GM12878 (cell line): ENCODE data around the gene ANGPTL5. TPM values are rescaled to one million over a fixed set of nuclear protein-coding genes. Genes with fewer than 3 reads are reported as not detected.

ENCODE experiments used
- ATAC-seq: fragments of 200-7000 bp; cut with Tn5 transposase; 3 replicates; pipeline ENCODE4 v1.9.1; 2020; ENCODE audit warnings: mild to moderate bottlenecking, moderate library complexity
- BruUV-seq: library from RNA; stranded (reverse); fragments of 400-500 nt; replicated peaks from 2 replicates; lab custom pipeline; 2021; lab: Mats Ljungman, UMichigan
- CTCF ChIA-PET: fragments of 300-600 bp; sonication (Branson Sonifier 250); formaldehyde crosslinking; extraction: SDS; loops from one replicate; lab custom pipeline; 2021; ENCODE audit warnings: inconsistent platforms; lab: Yijun Ruan, JAX
- POLR2A ChIA-PET: fragments of 350-600 bp; formaldehyde crosslinking; extraction: SDS; loops from one replicate; lab custom pipeline; 2021; ENCODE audit warnings: inconsistent platforms; lab: Charles Lee
- RAD21 ChIA-PET: fragments of 300-600 bp; sonication (Branson Sonifier 250); formaldehyde crosslinking; loops from one replicate; lab custom pipeline; 2023; ENCODE audit warnings: antibody characterized with exemption; ENCODE audit not compliant: unreplicated experiment; lab: Charles Lee
- SMC1A ChIA-PET: fragments of 300-600 bp; sonication (Branson Sonifier 250); formaldehyde crosslinking; loops from one replicate; lab custom pipeline; 2023; ENCODE audit not compliant: unreplicated experiment, uncharacterized antibody; lab: Charles Lee
- DNase-seq: peaks from one replicate; pipeline ENCODE4 v3.0.0-alpha.2; 2011; ENCODE audit warnings: low read depth, low spot score
- FAIRE-seq: peaks from 3 replicates; lab custom pipeline; 2011; peaks lifted over from hg19 to GRCh38; lab: Jason Lieb, UNC
- H2AFZ ChIP-seq: 2 replicates; pipeline ENCODE4 v1.6.0; 2011; ENCODE audit warnings: low read depth, low read length, control low read depth; ENCODE audit not compliant: control insufficient read depth
- H3K27ac ChIP-seq: 2 replicates; pipeline ENCODE4 v1.5.1; 2011; ENCODE audit warnings: control low read depth; ENCODE audit not compliant: control insufficient read depth, insufficient read depth
- H3K27me3 ChIP-seq, 2 experiments: replicated peaks in 1 of 2; 2 replicates each; pipeline versions ENCODE4 v1.6.0 to v1.6.1; 2011; ENCODE audit warnings: low read length in 1 of 2; ENCODE audit not compliant: control insufficient read depth in 2 of 2, insufficient read depth in 2 of 2
- H3K36me3 ChIP-seq, 2 experiments: 2 replicates each; pipeline ENCODE4 v1.5.1; 2011; ENCODE audit warnings: low read length in 1 of 2; ENCODE audit not compliant: control insufficient read depth in 2 of 2, insufficient read depth in 2 of 2
- H3K4me1 ChIP-seq: 2 replicates; pipeline ENCODE4 v1.6.1; 2011; ENCODE audit warnings: mild to moderate bottlenecking, low read length, moderate library complexity, mixed read lengths; ENCODE audit not compliant: control insufficient read depth, insufficient read depth
- H3K4me2 ChIP-seq: 2 replicates; pipeline ENCODE4 v1.6.0; 2011; ENCODE audit warnings: control low read depth; ENCODE audit not compliant: control insufficient read depth, insufficient read depth
- H3K4me3 ChIP-seq: fragments of 200-600 bp; sonication (generic); 2 replicates; pipeline ENCODE4 v1.5.1; 2016
- H3K79me2 ChIP-seq: 2 replicates; pipeline ENCODE4 v1.6.0; 2011; ENCODE audit warnings: low read length; ENCODE audit not compliant: control insufficient read depth, insufficient read depth
- H3K9ac ChIP-seq: 2 replicates; pipeline ENCODE4 v1.8.0; 2011; ENCODE audit warnings: low read length, control low read depth, mixed read lengths; ENCODE audit not compliant: control insufficient read depth, insufficient read depth
- H3K9me3 ChIP-seq: replicated peaks from 3 replicates; pipeline ENCODE4 v1.5.1; 2011; ENCODE audit warnings: mild to moderate bottlenecking, low read length; ENCODE audit not compliant: control insufficient read depth, insufficient read depth
- H4K20me1 ChIP-seq: 2 replicates; pipeline ENCODE4 v1.6.0; 2011; ENCODE audit not compliant: control insufficient read depth, insufficient read depth
- FOS ChIP-seq: IDR thresholded peaks from 3 replicates; pipeline ENCODE4 v1.6.1; 2011; ENCODE audit warnings: borderline replicate concordance; ENCODE audit not compliant: insufficient read length; ENCODE audit errors: extremely low read depth
- NR2C2 ChIP-seq: IDR thresholded peaks from 2 replicates; pipeline ENCODE4 v1.6.1; 2011; ENCODE audit warnings: borderline replicate concordance, low read depth; ENCODE audit not compliant: control insufficient read depth, insufficient read length
- SMARCA5 ChIP-seq: fragments of 450-650 bp; IDR thresholded peaks from 2 replicates; pipeline ENCODE4 v1.6.1; 2017; ENCODE audit warnings: mild to moderate bottlenecking
- TCF7 ChIP-seq: IDR thresholded peaks from 2 replicates; pipeline ENCODE4 v1.6.1; 2014; ENCODE audit warnings: antibody characterized with exemption, borderline replicate concordance
- in situ Hi-C: fragments of 300-500 bp; cut with MboI; formaldehyde crosslinking; loops from 9 replicates; pipeline ENCODE4 v1.14.3; 2018; ENCODE audit warnings: mixed read lengths
- intact Hi-C: fragments of 100-400 bp; cut with micrococcal nuclease; formaldehyde crosslinking; loops from one replicate; pipeline ENCODE4 v1.14.2; 2022; ENCODE audit not compliant: unreplicated experiment
- polyA plus RNA-seq, 11 experiments: library from polyadenylated mRNA; depleted of rRNA in 4 of 11; unstranded in 6 of 11; stranded (reverse) in 5 of 11; fragments of >200 nt; fragmentation: Nextera tagmentation in 4 of 11; fragmentation: Illumina TruSeq in 1 of 11; extraction: Ambion mirVana in 4 of 11; extraction: Trizol in 1 of 11; gene quantifications; 1 replicate in 1 of 11; 2 replicates in 10 of 11; pipeline versions ENCODE4 v1.2.1 to v1.2.3, GENCODE V29; 2011 to 2016; ENCODE audit warnings: inconsistent platforms in 2 of 11, missing spikeins in 2 of 11, low read depth in 1 of 11
- total RNA-seq, 4 experiments: library from RNA; depleted of rRNA in 3 of 4; stranded (reverse); fragments of >200 nt in 3 of 4; fragmentation: Illumina TruSeq in 1 of 4; extraction: Trizol in 1 of 4; gene quantifications; 2 replicates each; pipeline versions ENCODE4 v1.2.1 to v1.2.3, GENCODE V29; 2013 to 2021
- TF ChIP-seq, protein P1 (sequence below): fragments of 450-650 bp; formaldehyde crosslinking; IDR thresholded peaks from 2 replicates; pipeline ENCODE4 v1.5.0; 2022; ENCODE audit warnings: mild to moderate bottlenecking, missing genetic modification characterization

ANGPTL5 gene
- total and polyA plus RNA-seq, 10 of the 15 experiments (the other 5 are each of a cell fraction or from before 2014, with no cell fraction given): not detected

GRCh38 chr11:101920992-101921391, 4.7 kb upstream of the ANGPTL5 start (continued):
- TF ChIP-seq SMARCA5: no peak

- intact Hi-C loops (no loop called here), in situ Hi-C loops (no loop called here)
- SMC1A ChIA-PET: no interaction called here
- H3K36me3 ChIP-seq: no peaks in the 10 kb centered on the region
- CTCF ChIA-PET: interaction anchor here (0.7 kb wide), 1 partner anchor 1407 kb away, joined by 3 read pairs; no protein-coding TSS in a partner anchor
- no TSS peak for BruUV-seq
- POLR2A ChIA-PET: no interaction called here
- H3K4me2 ChIP-seq: no peak overlapping the region
- no peak overlapping the region for H3K9ac ChIP-seq
- no peak overlapping the region for H2AFZ ChIP-seq
- RAD21 ChIA-PET: no interaction called here
- H4K20me1 ChIP-seq: no peaks in the 10 kb centered on the region
- DNase-seq (no peak), FAIRE-seq (no peak), ATAC-seq (no peak)
- H3K4me3 ChIP-seq: no peak overlapping the region
- H3K27ac ChIP-seq: no peak overlapping the region
- 0 out of 2 replicates have a peak, but pooled peaks cover 3% of the 10 kb centered on the region for H3K4me1 ChIP-seq
- TF ChIP-seq TCF7 (no peak), FOS (no peak), NR2C2 (no peak)
- TF ChIP-seq, protein P1, sequence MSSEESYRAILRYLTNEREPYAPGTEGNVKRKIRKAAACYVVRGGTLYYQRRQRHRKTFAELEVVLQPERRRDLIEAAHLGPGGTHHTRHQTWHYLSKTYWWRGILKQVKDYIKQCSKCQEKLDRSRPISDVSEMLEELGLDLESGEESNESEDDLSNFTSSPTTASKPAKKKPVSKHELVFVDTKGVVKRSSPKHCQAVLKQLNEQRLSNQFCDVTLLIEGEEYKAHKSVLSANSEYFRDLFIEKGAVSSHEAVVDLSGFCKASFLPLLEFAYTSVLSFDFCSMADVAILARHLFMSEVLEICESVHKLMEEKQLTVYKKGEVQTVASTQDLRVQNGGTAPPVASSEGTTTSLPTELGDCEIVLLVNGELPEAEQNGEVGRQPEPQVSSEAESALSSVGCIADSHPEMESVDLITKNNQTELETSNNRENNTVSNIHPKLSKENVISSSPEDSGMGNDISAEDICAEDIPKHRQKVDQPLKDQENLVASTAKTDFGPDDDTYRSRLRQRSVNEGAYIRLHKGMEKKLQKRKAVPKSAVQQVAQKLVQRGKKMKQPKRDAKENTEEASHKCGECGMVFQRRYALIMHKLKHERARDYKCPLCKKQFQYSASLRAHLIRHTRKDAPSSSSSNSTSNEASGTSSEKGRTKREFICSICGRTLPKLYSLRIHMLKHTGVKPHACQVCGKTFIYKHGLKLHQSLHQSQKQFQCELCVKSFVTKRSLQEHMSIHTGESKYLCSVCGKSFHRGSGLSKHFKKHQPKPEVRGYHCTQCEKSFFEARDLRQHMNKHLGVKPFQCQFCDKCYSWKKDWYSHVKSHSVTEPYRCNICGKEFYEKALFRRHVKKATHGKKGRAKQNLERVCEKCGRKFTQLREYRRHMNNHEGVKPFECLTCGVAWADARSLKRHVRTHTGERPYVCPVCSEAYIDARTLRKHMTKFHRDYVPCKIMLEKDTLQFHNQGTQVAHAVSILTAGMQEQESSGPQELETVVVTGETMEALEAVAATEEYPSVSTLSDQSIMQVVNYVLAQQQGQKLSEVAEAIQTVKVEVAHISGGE: no peak
- H3K79me2 ChIP-seq: no peaks in the 10 kb centered on the region
- no peaks in the 10 kb centered on the region; a peak in 1 of 4 replicates for H3K27me3 ChIP-seq
- no peaks in the 10 kb centered on the region for H3K9me3 ChIP-seq
These were observed 904 bp upstream of the ANGPTL5 start for GRCh38 chr11:101917226-101917625.
